A549 treated with ZK216348 at 1 μM for 4 hours (cell line): ENCODE data around the gene LHFPL2. TPM values are rescaled to one million over a fixed set of nuclear protein-coding genes. Genes with fewer than 3 reads are reported as not detected.

Source experiments
- total RNA-seq: library from RNA; stranded (reverse); fragments of 200-300 nt; extraction: Qiagen RNA extraction; gene quantifications from 5 replicates; pipeline ENCODE4 v1.2.3, GENCODE V29; 2022; ENCODE audit warnings: low read depth

Gene LHFPL2, protein sequence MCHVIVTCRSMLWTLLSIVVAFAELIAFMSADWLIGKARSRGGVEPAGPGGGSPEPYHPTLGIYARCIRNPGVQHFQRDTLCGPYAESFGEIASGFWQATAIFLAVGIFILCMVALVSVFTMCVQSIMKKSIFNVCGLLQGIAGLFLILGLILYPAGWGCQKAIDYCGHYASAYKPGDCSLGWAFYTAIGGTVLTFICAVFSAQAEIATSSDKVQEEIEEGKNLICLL
- 49.7 to 74.0 TPM (median 60.1 TPM) in 5 replicates for total RNA-seq

DNA sequence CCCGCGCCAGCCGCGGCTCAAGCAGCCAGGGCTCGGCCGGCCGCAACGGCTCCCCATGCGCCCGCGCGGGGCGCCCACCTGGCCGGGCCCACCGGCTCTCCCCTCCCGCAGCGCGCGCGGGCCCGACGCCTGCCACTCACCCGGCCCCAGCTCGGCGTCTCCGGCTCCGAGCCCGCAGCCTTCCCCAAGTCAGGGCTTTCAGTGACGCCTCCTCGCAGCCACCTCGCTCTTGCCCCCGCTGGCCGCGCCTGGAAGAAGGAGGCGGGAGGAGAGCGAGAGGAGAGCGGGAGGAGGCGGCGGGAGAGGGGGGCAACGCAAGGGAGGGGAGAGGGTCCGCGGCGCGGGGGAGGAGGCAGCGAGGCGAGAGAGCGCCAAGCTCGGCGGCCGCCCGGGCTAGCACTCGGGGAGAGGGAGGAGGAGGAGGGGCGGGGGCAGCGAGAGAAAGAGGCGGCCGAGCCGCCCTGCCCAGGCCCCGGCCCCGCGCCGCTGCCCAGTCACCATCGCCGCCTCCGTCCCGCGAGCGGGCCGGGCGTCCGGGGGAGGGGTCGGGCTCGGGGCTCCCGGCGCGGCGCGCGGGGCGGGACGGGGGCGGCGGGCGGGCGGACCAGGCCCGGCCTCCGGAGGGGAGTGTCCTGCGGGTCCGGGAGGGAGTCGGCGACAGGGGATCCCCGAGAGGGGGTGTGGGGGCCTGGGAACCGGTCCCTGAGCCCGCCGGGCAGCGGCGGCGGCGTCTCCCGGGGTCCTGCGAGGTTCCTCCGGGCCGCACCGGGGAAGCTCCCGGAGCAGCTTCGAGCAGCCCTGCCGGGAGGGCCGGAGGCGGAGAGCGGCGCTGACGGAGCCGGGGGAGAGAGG lies at the start of gene LHFPL2:
Gene LHFPL2, minus strand, starts transcription at position 414 of the 852 bp plus-strand sequence. CDS start 138,559 bp downstream, outside the sequence.

